Measurements from ENCODE around the gene PLPP4. TPM values are rescaled to one million over a fixed set of nuclear protein-coding genes. Genes with fewer than 3 reads are reported as not detected.

Gene PLPP4
- polyA plus RNA-seq, 3 donors, result not detected

DNA sequence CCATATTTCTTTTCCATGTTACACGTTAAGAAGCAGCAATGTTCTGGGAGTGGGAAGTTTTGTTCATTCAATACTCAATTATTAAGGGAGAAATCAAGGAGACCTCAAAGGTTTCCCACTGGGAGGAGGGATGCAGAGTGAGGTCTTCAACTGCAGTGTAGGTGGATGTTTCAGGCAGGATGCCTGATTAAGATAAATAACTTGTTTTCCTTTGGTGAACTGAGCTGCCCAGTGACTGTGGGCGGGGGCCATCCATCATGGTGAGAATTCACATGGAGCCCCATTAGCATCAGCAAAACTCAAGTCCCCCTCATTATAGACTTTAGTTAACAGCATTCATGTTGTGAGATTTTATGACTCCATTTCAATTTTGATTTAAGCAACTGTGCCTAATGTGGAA, 121.1 kb downstream of the PLPP4 start:
- H3K4me1 Mint-ChIP-seq, result peaks cover 8% of the 10 kb centered on the region
- H3K36me3 Mint-ChIP-seq, result no peaks in the 10 kb centered on the region
- H3K27ac Mint-ChIP-seq, result no peak overlapping the region
- Histone ChIP-seq H3K9me3 (replicated peaks in 1 of 2; ENCODE audit: control insufficient read depth in 1 of 2, insufficient read depth in 1 of 2, low read length in 2 of 2) (no peaks in the 10 kb centered on the region), H3K79me2 (ENCODE audit: insufficient read depth, low read length) (no peaks in the 10 kb centered on the region), H4K20me1 (ENCODE audit: insufficient read depth, low read length) (no peaks in the 10 kb centered on the region), H3K27ac (ENCODE audit: low read depth in 1 of 2, low read length in 2 of 2) (no peak overlapping the region), H3K27me3 (ENCODE audit: control insufficient read depth in 2 of 2, insufficient read depth in 2 of 2, low read length in 2 of 2) (peaks cover 0 to 2% of the 10 kb centered on the region in 2 donors), H3K4me3 (replicated peaks in 1 of 3; ENCODE audit: low read depth in 2 of 3, low read length in 3 of 3) (no peak overlapping the region), H3K9ac (ENCODE audit: insufficient read depth, low read length, poor library complexity, severe bottlenecking) (no peak overlapping the region), H3K4me2 (replicated peaks; ENCODE audit: extremely low read depth, low read length, poor library complexity, severe bottlenecking) (no peak overlapping the region), H2AFZ (ENCODE audit: insufficient read depth, low read depth, low read length, poor library complexity, severe bottlenecking) (no peak overlapping the region), H3K36me3 (replicated peaks in 1 of 2; ENCODE audit: control insufficient read depth in 1 of 2, insufficient read depth in 2 of 2, low read length in 2 of 2) (no peaks in the 10 kb centered on the region), H3K4me1 (ENCODE audit: control insufficient read depth in 1 of 2, insufficient read depth in 2 of 2, low read length in 2 of 2) (peaks cover 6 to 8% of the 10 kb centered on the region in 2 donors)
- H3K4me3 Mint-ChIP-seq, result no peak overlapping the region
- TF ChIP-seq, protein P1, sequence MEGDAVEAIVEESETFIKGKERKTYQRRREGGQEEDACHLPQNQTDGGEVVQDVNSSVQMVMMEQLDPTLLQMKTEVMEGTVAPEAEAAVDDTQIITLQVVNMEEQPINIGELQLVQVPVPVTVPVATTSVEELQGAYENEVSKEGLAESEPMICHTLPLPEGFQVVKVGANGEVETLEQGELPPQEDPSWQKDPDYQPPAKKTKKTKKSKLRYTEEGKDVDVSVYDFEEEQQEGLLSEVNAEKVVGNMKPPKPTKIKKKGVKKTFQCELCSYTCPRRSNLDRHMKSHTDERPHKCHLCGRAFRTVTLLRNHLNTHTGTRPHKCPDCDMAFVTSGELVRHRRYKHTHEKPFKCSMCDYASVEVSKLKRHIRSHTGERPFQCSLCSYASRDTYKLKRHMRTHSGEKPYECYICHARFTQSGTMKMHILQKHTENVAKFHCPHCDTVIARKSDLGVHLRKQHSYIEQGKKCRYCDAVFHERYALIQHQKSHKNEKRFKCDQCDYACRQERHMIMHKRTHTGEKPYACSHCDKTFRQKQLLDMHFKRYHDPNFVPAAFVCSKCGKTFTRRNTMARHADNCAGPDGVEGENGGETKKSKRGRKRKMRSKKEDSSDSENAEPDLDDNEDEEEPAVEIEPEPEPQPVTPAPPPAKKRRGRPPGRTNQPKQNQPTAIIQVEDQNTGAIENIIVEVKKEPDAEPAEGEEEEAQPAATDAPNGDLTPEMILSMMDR (IDR thresholded peaks at IDR 0.05), result no peak
- WGBS (ENCODE audit: insufficient coverage), result no CpG with 5 or more reads among the region's 2 CpGs
- intact Hi-C loops (cut with micrococcal nuclease), result no loop called here
- peaks cover 0 to 2% (median 0%) of the 10 kb centered on the region in 7 donors for H3K9me3 Mint-ChIP-seq
- peaks cover 2 to 10% (median 6%) of the 10 kb centered on the region in 3 donors for H3K27me3 Mint-ChIP-seq (ENCODE audit: low read depth in 3 of 3)
- no peak for DNase-seq

DNA sequence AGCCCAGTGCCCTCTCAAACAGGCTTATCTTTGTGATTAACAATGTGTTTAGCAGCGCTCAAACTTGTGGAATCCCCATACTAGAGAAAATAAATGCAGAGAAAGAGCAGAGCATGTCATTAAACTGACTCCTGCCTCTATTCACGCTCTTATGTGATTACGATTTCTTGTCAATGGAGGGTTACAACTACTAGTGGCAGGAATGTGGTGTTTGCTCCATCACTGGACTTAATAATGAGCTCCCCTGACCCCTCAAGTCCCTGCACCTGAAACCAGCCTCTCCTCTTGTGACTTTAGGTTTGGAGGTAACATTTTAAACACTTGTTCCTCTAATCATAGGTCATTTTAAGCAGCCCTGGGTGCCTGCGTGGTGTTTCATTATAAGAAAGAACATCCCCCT, 121.9 kb downstream of the PLPP4 start:
- no peak for DNase-seq
- peaks cover 0 to 2% of the 10 kb centered on the region in 2 donors for H3K27me3 ChIP-seq (ENCODE audit: control insufficient read depth in 2 of 2, insufficient read depth in 2 of 2, low read length in 2 of 2)
- H3K27ac Mint-ChIP-seq, result no peak overlapping the region
- no peaks in the 10 kb centered on the region for H3K9me3 ChIP-seq (replicated peaks in 1 of 2; ENCODE audit: control insufficient read depth in 1 of 2, insufficient read depth in 1 of 2, low read length in 2 of 2)
- peaks cover 0 to 3% (median 0%) of the 10 kb centered on the region in 7 donors for H3K9me3 Mint-ChIP-seq
- H3K9ac ChIP-seq (ENCODE audit: insufficient read depth, low read length, poor library complexity, severe bottlenecking), result no peak overlapping the region
- intact Hi-C loops (cut with micrococcal nuclease), result no loop called here
- H3K79me2 ChIP-seq (ENCODE audit: insufficient read depth, low read length), result no peaks in the 10 kb centered on the region
- no peaks in the 10 kb centered on the region for H3K36me3 Mint-ChIP-seq
- no peak overlapping the region for H3K27ac ChIP-seq (ENCODE audit: low read depth in 1 of 2, low read length in 2 of 2)
- H3K4me1 Mint-ChIP-seq, result peaks cover under 1% of the 10 kb centered on the region
- H2AFZ ChIP-seq (ENCODE audit: insufficient read depth, low read depth, low read length, poor library complexity, severe bottlenecking), result no peak overlapping the region
- no peaks in the 10 kb centered on the region for H4K20me1 ChIP-seq (ENCODE audit: insufficient read depth, low read length)
- no peak overlapping the region for H3K4me3 Mint-ChIP-seq
- no peaks in the 10 kb centered on the region for H3K36me3 ChIP-seq (replicated peaks in 1 of 2; ENCODE audit: control insufficient read depth in 1 of 2, insufficient read depth in 2 of 2, low read length in 2 of 2)
- WGBS (ENCODE audit: insufficient coverage), result no CpG with 5 or more reads among the region's 4 CpGs
- TF ChIP-seq, protein P1 (IDR thresholded peaks at IDR 0.05), result no peak
- H3K4me2 ChIP-seq (replicated peaks; ENCODE audit: extremely low read depth, low read length, poor library complexity, severe bottlenecking), result no peak overlapping the region
- peaks cover under 1% of the 10 kb centered on the region in 2 donors for H3K4me1 ChIP-seq (ENCODE audit: control insufficient read depth in 1 of 2, insufficient read depth in 2 of 2, low read length in 2 of 2)
- H3K27me3 Mint-ChIP-seq (ENCODE audit: low read depth in 3 of 3), result peaks cover 2 to 10% (median 6%) of the 10 kb centered on the region in 3 donors
- H3K4me3 ChIP-seq (replicated peaks in 1 of 3; ENCODE audit: low read depth in 2 of 3, low read length in 3 of 3), result no peak overlapping the region

All from CD14-positive monocyte (primary cell).